ENCODE measurements around the gene TNNT3. TPM values are rescaled to one million over a fixed set of nuclear protein-coding genes. Genes with fewer than 3 reads are reported as not detected.

The TNNT3 gene
- total RNA-seq, 1 experiment from 2014 or later: not detected

GRCh38 chr11:1933416-1934334 lies 14.2 kb downstream of the TNNT3 start:
- H2AK5ac ChIP-seq (ENCODE audit: insufficient read length, low read length): no peak overlapping the region
- H3K27me3 ChIP-seq (ENCODE audit: insufficient read depth, low read length): no peaks in the 10 kb centered on the region
- Mint-ChIP-seq H3K36me3 (ENCODE audit: insufficient read depth in 1 of 3, low read depth in 3 of 3) (no peaks in the 10 kb centered on the region), H3K9me3 (no peaks in the 10 kb centered on the region), H3K27ac (no peak overlapping the region; a peak in 1 of 7 replicates), H3K4me3 (no peak overlapping the region), H3K27me3 (ENCODE audit: low read depth) (peaks cover 15% of the 10 kb centered on the region), H3K4me1 (peaks cover 0 to 6% of the 10 kb centered on the region in 2 experiments; a peak in 1 of 4 replicates)
- no peaks in the 10 kb centered on the region for H3K79me1 ChIP-seq (ENCODE audit: insufficient read depth, low read depth, low read length, poor library complexity, severe bottlenecking)
- no peaks in the 10 kb centered on the region for H3K79me2 ChIP-seq (ENCODE audit: insufficient read depth, low read length)
- no peak overlapping the region for H2BK12ac ChIP-seq (ENCODE audit: insufficient read length, low read depth, low read length)
- DNase-seq: no peak
- no peaks in the 10 kb centered on the region for H3K4me1 ChIP-seq (ENCODE audit: insufficient read depth, low read length)
- no peak overlapping the region for H4K91ac ChIP-seq (ENCODE audit: insufficient read length, low read depth, low read length)
- H3K18ac ChIP-seq (ENCODE audit: insufficient read length, low read depth, low read length): no peak overlapping the region
- no CpG with 5 or more reads among the region's 18 CpGs for WGBS (ENCODE audit: extremely low coverage, insufficient read length, low lambda C conversion rate)
- H3K4ac ChIP-seq (ENCODE audit: low read depth, low read length): no peak overlapping the region
- no peak overlapping the region for H3K14ac ChIP-seq (ENCODE audit: insufficient read depth, low read length)
- H3K23me2 ChIP-seq (ENCODE audit: insufficient read length, low read depth, low read length, poor library complexity, severe bottlenecking): peaks cover 3% of the 10 kb centered on the region
- H2BK5ac ChIP-seq (ENCODE audit: insufficient read length, low read length): no peak overlapping the region
- no peak overlapping the region for H3K56ac ChIP-seq (ENCODE audit: insufficient read length, low read depth, low read length)
- H4K5ac ChIP-seq (ENCODE audit: insufficient read length, low read depth, low read length): no peak overlapping the region
- no peak overlapping the region for H2BK120ac ChIP-seq (ENCODE audit: low read depth, low read length, poor library complexity, severe bottlenecking)
- no peak overlapping the region for H3K27ac ChIP-seq (ENCODE audit: insufficient read length, low read depth, low read length)
- no peak overlapping the region for H3T11ph ChIP-seq (ENCODE audit: low read length)
- no peak overlapping the region for H3K9ac ChIP-seq (ENCODE audit: extremely low read depth, insufficient read length, low read length)
- no peaks in the 10 kb centered on the region for H4K20me1 ChIP-seq (ENCODE audit: control insufficient read depth, insufficient read depth, insufficient read length)
- no peaks in the 10 kb centered on the region for H3K9me3 ChIP-seq (ENCODE audit: control insufficient read depth, low read depth, low read length)
- no peak overlapping the region for H4K8ac ChIP-seq (replicated peaks; ENCODE audit: insufficient read length, low read depth, low read length)
- no peak overlapping the region for H2BK15ac ChIP-seq (ENCODE audit: low read depth, low read length)
- H2AFZ ChIP-seq (ENCODE audit: low read length): no peak overlapping the region
- no peak overlapping the region for H3K23ac ChIP-seq (ENCODE audit: insufficient read length, low read depth, low read length)
- H3K4me2 ChIP-seq (ENCODE audit: insufficient read depth, insufficient read length, low read length): no peak overlapping the region
- no peak overlapping the region for H2BK20ac ChIP-seq (ENCODE audit: low read depth, low read length, poor library complexity, severe bottlenecking)
- no peak for TF ChIP-seq CTCF (conservative IDR thresholded peaks at IDR 0.05)
